Endometrial microvascular endothelial cells (primary cell): ENCODE measurements around the gene PDCD7. TPM values are rescaled to one million over a fixed set of nuclear protein-coding genes. Genes with fewer than 3 reads are reported as not detected.

Experiments
- total RNA-seq: library from RNA; depleted of rRNA; stranded (reverse); fragments of >200 nt; gene quantifications from one replicate; pipeline ENCODE4 v1.2.3, GENCODE V29; 2015; ENCODE audit errors: inconsistent ontology term

The PDCD7 gene
- total RNA-seq, 1 donor from 2014 or later: 13.3 TPM

Other genes starting within 250 kb of the PDCD7 start
- gene ANKDD1A, start 221.9 kb downstream of the PDCD7 start, total RNA-seq: 3.2 TPM
- gene SPG21, start 143.9 kb downstream of the PDCD7 start, total RNA-seq: 95.1 TPM
- gene MTFMT, start 104.2 kb downstream of the PDCD7 start, total RNA-seq: 28.9 TPM
- not detected for gene SLC51B, start 88.4 kb downstream of the PDCD7 start, total RNA-seq
- gene RASL12, start 65.8 kb downstream of the PDCD7 start, total RNA-seq: not detected
- not detected for gene KBTBD13, start 57.1 kb downstream of the PDCD7 start, total RNA-seq
- 0.65 TPM for gene UBAP1L, start 18.6 kb downstream of the PDCD7 start, total RNA-seq
- gene CLPX, start 51.5 kb upstream of the PDCD7 start, total RNA-seq: 38.0 TPM
- gene CILP, start 77.7 kb upstream of the PDCD7 start, total RNA-seq: not detected
- gene PARP16, start 153.1 kb upstream of the PDCD7 start, total RNA-seq: 5.0 TPM
- gene RNU5A-1, start 162.2 kb upstream of the PDCD7 start, total RNA-seq: not detected
- not detected for gene RNU5B-1, start 170.9 kb upstream of the PDCD7 start, total RNA-seq
- not detected for gene IGDCC3, start 244.2 kb upstream of the PDCD7 start, total RNA-seq